SK-N-SH (cell line): ENCODE data around the gene MAOA. TPM values are rescaled to one million over a fixed set of nuclear protein-coding genes. Genes with fewer than 3 reads are reported as not detected.

Experiments
- CTCF ChIA-PET: fragments of 300-600, 350-600 bp; formaldehyde crosslinking; extraction: SDS; loops from one replicate; lab custom pipeline; 2021; lab: Yijun Ruan, JAX
- POLR2A ChIA-PET: fragments of 350-600 bp; sonication (Branson Sonifier 250); formaldehyde crosslinking; extraction: SDS; loops from one replicate; lab custom pipeline; 2020; ENCODE audit warnings: antibody characterized with exemption, inconsistent platforms; lab: Yijun Ruan, JAX
- DNase-seq: peaks from one replicate; pipeline ENCODE4 v3.0.0; 2012
- H2AFZ ChIP-seq: fragments of 200-600 bp; sonication (generic); 2 replicates; pipeline ENCODE4 v1.8.1; 2016; ENCODE audit warnings: antibody characterized with exemption, mild to moderate bottlenecking, low read depth
- H3F3A ChIP-seq: fragments of 200-600 bp; sonication (generic); replicated peaks from 2 replicates; pipeline ENCODE3; 2016; ENCODE audit warnings: antibody characterized with exemption, mild to moderate bottlenecking; ENCODE audit not compliant: insufficient read depth
- H3K27ac ChIP-seq, 2 experiments: fragments of 200-500 bp in 1 of 2; fragments of 200-600 bp in 1 of 2; sonication (Bioruptor generic) in 1 of 2; sonication (generic), shearing (Covaris generic) in 1 of 2; 2 replicates each; pipeline versions ENCODE4 v1.5.1 to v1.6.1; 2014 to 2016; ENCODE audit warnings: low read depth in 2 of 2, inconsistent platforms in 1 of 2, low read length in 1 of 2, mild to moderate bottlenecking in 1 of 2, mixed read lengths in 1 of 2
- H3K27me3 ChIP-seq: fragments of 200-600 bp; sonication (generic), shearing (Covaris generic); 2 replicates; pipeline ENCODE4 v1.6.1; 2016; ENCODE audit warnings: mixed run types; ENCODE audit not compliant: insufficient read depth
- H3K36me3 ChIP-seq, 2 experiments: fragments of 200-500 bp in 1 of 2; fragments of 200-600 bp in 1 of 2; sonication (Bioruptor generic) in 1 of 2; sonication (generic) in 1 of 2; replicated peaks in 1 of 2; 2 replicates each; pipeline versions ENCODE3 to v1.5.1; 2014 to 2016; ENCODE audit warnings: low read length in 1 of 2, mild to moderate bottlenecking in 1 of 2; ENCODE audit not compliant: insufficient read depth in 2 of 2, control insufficient read depth in 1 of 2
- H3K4me1 ChIP-seq, 2 experiments: fragments of 200-500 bp in 1 of 2; fragments of 200-600 bp in 1 of 2; sonication (Bioruptor generic) in 1 of 2; sonication (generic), shearing (Covaris generic) in 1 of 2; 2 replicates each; pipeline versions ENCODE4 v1.5.1 to v1.6.1; 2014 to 2016; ENCODE audit warnings: low read depth in 1 of 2, low read length in 1 of 2, mixed run types in 1 of 2; ENCODE audit not compliant: insufficient read depth in 2 of 2, control insufficient read depth in 1 of 2
- H3K4me2 ChIP-seq: fragments of 200-600 bp; sonication (generic), shearing (Covaris generic); 2 replicates; pipeline ENCODE4 v1.6.1; 2017; ENCODE audit warnings: mixed run types
- H3K4me3 ChIP-seq, 2 experiments: fragments of 200-500 bp in 1 of 2; fragments of 200-600 bp in 1 of 2; sonication (Bioruptor generic) in 1 of 2; sonication (generic), shearing (Covaris generic) in 1 of 2; 2 replicates each; pipeline versions ENCODE4 v1.5.1 to v1.8.1; 2014 to 2016; ENCODE audit warnings: low read depth in 2 of 2, inconsistent platforms in 1 of 2, low read length in 1 of 2, mild to moderate bottlenecking in 1 of 2, mixed read lengths in 1 of 2, moderate library complexity in 1 of 2
- H3K79me2 ChIP-seq: fragments of 200-600 bp; sonication (generic); 2 replicates; pipeline ENCODE4 v1.8.1; 2017; ENCODE audit warnings: mild to moderate bottlenecking; ENCODE audit not compliant: insufficient read depth
- H3K9ac ChIP-seq: fragments of 200-600 bp; sonication (generic); 2 replicates; pipeline ENCODE4 v1.6.1; 2017; ENCODE audit warnings: mixed run types
- H3K9me2 ChIP-seq: fragments of 200-600 bp; sonication (generic); 2 replicates; pipeline ENCODE4 v1.6.1; 2017; ENCODE audit warnings: mixed run types
- H3K9me3 ChIP-seq: fragments of 200-600 bp; sonication (generic); 2 replicates; pipeline ENCODE4 v1.6.1; 2017; ENCODE audit warnings: mixed run types, mild to moderate bottlenecking, moderate library complexity
- H4K20me1 ChIP-seq: fragments of 200-600 bp; sonication (generic); 2 replicates; pipeline ENCODE4 v1.6.1; 2017; ENCODE audit warnings: mild to moderate bottlenecking, mixed run types; ENCODE audit not compliant: insufficient read depth
- ELF1 ChIP-seq: IDR thresholded peaks from 2 replicates; pipeline ENCODE4 v1.4.0; 2012
- EZH2phosphoT487 ChIP-seq: fragments of 200-600 bp; sonication (generic); IDR thresholded peaks from 2 replicates; pipeline ENCODE4 v1.6.1; 2017; ENCODE audit warnings: low read depth, mixed run types, mild to moderate bottlenecking, antibody characterized with exemption, moderate library complexity, borderline replicate concordance
- GABPA ChIP-seq: IDR thresholded peaks from 2 replicates; pipeline ENCODE4 v1.4.0; 2012; ENCODE audit warnings: low read depth, mild to moderate bottlenecking
- JUND ChIP-seq: IDR thresholded peaks from 2 replicates; pipeline ENCODE4 v1.4.0; 2012
- MEF2A ChIP-seq: IDR thresholded peaks from 2 replicates; pipeline ENCODE4 v1.4.0; 2012; ENCODE audit warnings: low read depth, borderline replicate concordance
- NFIC ChIP-seq: IDR thresholded peaks from 2 replicates; pipeline ENCODE4 v1.4.0; 2012; ENCODE audit warnings: borderline replicate concordance
- NRF1 ChIP-seq: IDR thresholded peaks from 2 replicates; pipeline ENCODE4 v1.6.1; 2012; ENCODE audit warnings: low read depth, mild to moderate bottlenecking, low read length
- PBX3 ChIP-seq: IDR thresholded peaks from 2 replicates; pipeline ENCODE4; 2012
- POLR2AphosphoS5 ChIP-seq: IDR thresholded peaks from 2 replicates; pipeline ENCODE4 v1.6.1; 2012; ENCODE audit warnings: low read depth, low read length
- RAD21 ChIP-seq: IDR thresholded peaks from 2 replicates; pipeline ENCODE4 v1.6.1; 2012; ENCODE audit warnings: mild to moderate bottlenecking, low read length
- RFX5 ChIP-seq: IDR thresholded peaks from 2 replicates; pipeline ENCODE4 v1.6.1; 2012; ENCODE audit warnings: mild to moderate bottlenecking, improper control_type of control experiment, low read length
- SIN3A ChIP-seq: IDR thresholded peaks from 2 replicates; pipeline ENCODE4 v1.6.1; 2012; ENCODE audit warnings: low read depth, mild to moderate bottlenecking, low read length, moderate library complexity, borderline replicate concordance
- SMC3 ChIP-seq: IDR thresholded peaks from 2 replicates; pipeline ENCODE4 v1.6.1; 2012; ENCODE audit warnings: low read depth, low read length, improper control_type of control experiment
- TAF1 ChIP-seq: IDR thresholded peaks from 2 replicates; pipeline ENCODE4 v1.6.1; 2012; ENCODE audit warnings: low read depth, mild to moderate bottlenecking, low read length, moderate library complexity, borderline replicate concordance
- TCF12 ChIP-seq: IDR thresholded peaks from 2 replicates; pipeline ENCODE4 v1.4.0; 2012
- TEAD4 ChIP-seq: IDR thresholded peaks from 2 replicates; pipeline ENCODE4 v1.4.0; 2012; ENCODE audit warnings: mild to moderate bottlenecking, borderline replicate concordance; ENCODE audit not compliant: insufficient read depth
- USF1 ChIP-seq: IDR thresholded peaks from 2 replicates; pipeline ENCODE4 v1.4.0; 2012; ENCODE audit warnings: low read depth, borderline replicate concordance
- USF2 ChIP-seq: fragments of 150-350 bp; IDR thresholded peaks from 2 replicates; pipeline ENCODE4 v1.6.1; 2017; ENCODE audit warnings: antibody characterized with exemption, low read length, low read depth, borderline replicate concordance
- polyA plus RNA-seq, 3 experiments: library from polyadenylated mRNA; depleted of rRNA; stranded (reverse); fragments of >200 nt; gene quantifications; 2 replicates each; pipeline ENCODE4 v1.2.3, GENCODE V29; 2012
- TF ChIP-seq, protein P1 (sequence below): IDR thresholded peaks from 2 replicates; pipeline ENCODE4 v1.6.1; 2012; ENCODE audit warnings: mild to moderate bottlenecking, low read depth, low read length, moderate library complexity

The MAOA gene
- polyA plus RNA-seq, 1 of the 3 experiments (the other 2 are of a cell fraction), result 0.31 TPM

- no peak overlapping the region for H3K27ac ChIP-seq
- H4K20me1 ChIP-seq, result no peaks in the 10 kb centered on the region
- no peaks in the 10 kb centered on the region for H3K9me3 ChIP-seq
- peaks cover 0 to 2% of the 10 kb centered on the region in 2 experiments; a peak in 1 of 4 replicates for H3K4me1 ChIP-seq
- H3K9me2 ChIP-seq, result no peaks in the 10 kb centered on the region
- H3K27me3 ChIP-seq, result 0 out of 2 replicates have a peak, but pooled peaks cover 3% of the 10 kb centered on the region
- TF ChIP-seq JUND (no peak), SIN3A (no peak), POLR2AphosphoS5 (no peak), TAF1 (no peak), USF2 (no peak), PBX3 (no peak), MEF2A (no peak), TCF12 (no peak), GABPA (no peak), RFX5 (no peak), NRF1 (no peak), ELF1 (no peak), SMC3 (no peak), NFIC (no peak), RAD21 (no peak), TEAD4 (no peak), USF1 (no peak), EZH2phosphoT487 (no peak)
- TF ChIP-seq, protein P1, sequence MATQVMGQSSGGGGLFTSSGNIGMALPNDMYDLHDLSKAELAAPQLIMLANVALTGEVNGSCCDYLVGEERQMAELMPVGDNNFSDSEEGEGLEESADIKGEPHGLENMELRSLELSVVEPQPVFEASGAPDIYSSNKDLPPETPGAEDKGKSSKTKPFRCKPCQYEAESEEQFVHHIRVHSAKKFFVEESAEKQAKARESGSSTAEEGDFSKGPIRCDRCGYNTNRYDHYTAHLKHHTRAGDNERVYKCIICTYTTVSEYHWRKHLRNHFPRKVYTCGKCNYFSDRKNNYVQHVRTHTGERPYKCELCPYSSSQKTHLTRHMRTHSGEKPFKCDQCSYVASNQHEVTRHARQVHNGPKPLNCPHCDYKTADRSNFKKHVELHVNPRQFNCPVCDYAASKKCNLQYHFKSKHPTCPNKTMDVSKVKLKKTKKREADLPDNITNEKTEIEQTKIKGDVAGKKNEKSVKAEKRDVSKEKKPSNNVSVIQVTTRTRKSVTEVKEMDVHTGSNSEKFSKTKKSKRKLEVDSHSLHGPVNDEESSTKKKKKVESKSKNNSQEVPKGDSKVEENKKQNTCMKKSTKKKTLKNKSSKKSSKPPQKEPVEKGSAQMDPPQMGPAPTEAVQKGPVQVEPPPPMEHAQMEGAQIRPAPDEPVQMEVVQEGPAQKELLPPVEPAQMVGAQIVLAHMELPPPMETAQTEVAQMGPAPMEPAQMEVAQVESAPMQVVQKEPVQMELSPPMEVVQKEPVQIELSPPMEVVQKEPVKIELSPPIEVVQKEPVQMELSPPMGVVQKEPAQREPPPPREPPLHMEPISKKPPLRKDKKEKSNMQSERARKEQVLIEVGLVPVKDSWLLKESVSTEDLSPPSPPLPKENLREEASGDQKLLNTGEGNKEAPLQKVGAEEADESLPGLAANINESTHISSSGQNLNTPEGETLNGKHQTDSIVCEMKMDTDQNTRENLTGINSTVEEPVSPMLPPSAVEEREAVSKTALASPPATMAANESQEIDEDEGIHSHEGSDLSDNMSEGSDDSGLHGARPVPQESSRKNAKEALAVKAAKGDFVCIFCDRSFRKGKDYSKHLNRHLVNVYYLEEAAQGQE, result no peak
- no peaks in the 10 kb centered on the region for H3F3A ChIP-seq
- H3K36me3 ChIP-seq, result no peaks in the 10 kb centered on the region
- no peak overlapping the region for H3K4me2 ChIP-seq
- no peaks in the 10 kb centered on the region for H3K79me2 ChIP-seq
- no peak for DNase-seq
- no peak overlapping the region for H2AFZ ChIP-seq
- H3K4me3 ChIP-seq, result no peak overlapping the region
- no peak overlapping the region for H3K9ac ChIP-seq
- CTCF ChIA-PET, result no interaction called here
- POLR2A ChIA-PET, result no interaction called here
Observed at GRCh38 chrX:43682726-43683125, 26.6 kb downstream of the MAOA start.
